Activated B cell treated with CpG ODN at 0.5 μM for 24 hours (primary cell): Measurements from ENCODE around the gene HOXA5. TPM values are rescaled to one million over a fixed set of nuclear protein-coding genes. Genes with fewer than 3 reads are reported as not detected.

Source experiments
- ATAC-seq: fragments of 200-7000 bp; cut with Tn5 transposase; one replicate; pipeline ENCODE4 v1.10.0; 2021; ENCODE audit warnings: low read depth, mild to moderate bottlenecking, moderate library complexity
- CTCF ChIA-PET: fragments of 350-600 bp; sonication (Branson Sonifier 250); formaldehyde crosslinking; loops from one replicate; lab custom pipeline; 2021; ENCODE audit warnings: antibody characterized with exemption; lab: Charles Lee
- POLR2A ChIA-PET: fragments of 350-600 bp; sonication (Branson Sonifier 250); formaldehyde crosslinking; loops from one replicate; lab custom pipeline; 2021; ENCODE audit warnings: antibody characterized with exemption; lab: Charles Lee
- DNase-seq: peaks from one replicate; pipeline ENCODE4 v3.0.0; 2022
- H3K27ac Mint-ChIP-seq: one replicate; pipeline ENCODE4 v1.8.0; 2020; ENCODE audit warnings: mixed read lengths
- H3K27me3 Mint-ChIP-seq: one replicate; pipeline ENCODE4 v1.8.0; 2021; ENCODE audit warnings: mixed read lengths
- H3K36me3 Mint-ChIP-seq: one replicate; pipeline ENCODE4 v1.8.0; 2021; ENCODE audit warnings: low read depth, mixed read lengths
- H3K4me1 Mint-ChIP-seq: one replicate; pipeline ENCODE4 v1.8.0; 2021; ENCODE audit warnings: mixed read lengths
- H3K4me3 Mint-ChIP-seq: one replicate; pipeline ENCODE4 v1.8.0; 2020; ENCODE audit warnings: mild to moderate bottlenecking, mixed read lengths
- H3K9me3 Mint-ChIP-seq: one replicate; pipeline ENCODE4 v1.8.0; 2020; ENCODE audit warnings: mixed read lengths
- intact Hi-C: fragments of 100-400 bp; cut with micrococcal nuclease; formaldehyde crosslinking; loops from one replicate; pipeline ENCODE4 v1.15.1; 2024
- total RNA-seq: library from RNA; stranded (reverse); gene quantifications from 2 replicates; pipeline ENCODE4 v1.2.3, GENCODE V29; 2022
- TF ChIP-seq, protein P1 (sequence below): fragments of 200-600 bp; IDR thresholded peaks from one replicate; pipeline ENCODE4 v1.8.0; 2022; ENCODE audit warnings: antibody characterized with exemption, mild to moderate bottlenecking

Gene HOXA5
- total RNA-seq, 1 donor from 2014 or later, result not detected

DNA sequence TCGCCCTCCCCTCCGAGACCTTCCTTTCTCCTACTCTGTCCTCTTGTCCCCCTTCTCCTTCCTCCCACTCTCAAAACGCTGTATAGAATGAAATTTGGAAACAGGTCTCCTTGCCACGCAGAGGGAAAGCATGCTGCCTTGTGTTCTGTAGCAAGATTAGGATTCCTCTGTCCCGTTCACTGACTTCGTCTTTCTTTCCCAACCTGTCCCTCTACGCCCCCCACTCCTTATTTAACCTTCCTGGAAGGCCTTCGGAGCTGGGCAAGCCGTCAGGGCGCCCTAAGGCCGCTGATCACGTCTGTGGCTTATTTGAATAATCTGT, 20.5 kb upstream of the HOXA5 start:
- TF ChIP-seq, protein P1, sequence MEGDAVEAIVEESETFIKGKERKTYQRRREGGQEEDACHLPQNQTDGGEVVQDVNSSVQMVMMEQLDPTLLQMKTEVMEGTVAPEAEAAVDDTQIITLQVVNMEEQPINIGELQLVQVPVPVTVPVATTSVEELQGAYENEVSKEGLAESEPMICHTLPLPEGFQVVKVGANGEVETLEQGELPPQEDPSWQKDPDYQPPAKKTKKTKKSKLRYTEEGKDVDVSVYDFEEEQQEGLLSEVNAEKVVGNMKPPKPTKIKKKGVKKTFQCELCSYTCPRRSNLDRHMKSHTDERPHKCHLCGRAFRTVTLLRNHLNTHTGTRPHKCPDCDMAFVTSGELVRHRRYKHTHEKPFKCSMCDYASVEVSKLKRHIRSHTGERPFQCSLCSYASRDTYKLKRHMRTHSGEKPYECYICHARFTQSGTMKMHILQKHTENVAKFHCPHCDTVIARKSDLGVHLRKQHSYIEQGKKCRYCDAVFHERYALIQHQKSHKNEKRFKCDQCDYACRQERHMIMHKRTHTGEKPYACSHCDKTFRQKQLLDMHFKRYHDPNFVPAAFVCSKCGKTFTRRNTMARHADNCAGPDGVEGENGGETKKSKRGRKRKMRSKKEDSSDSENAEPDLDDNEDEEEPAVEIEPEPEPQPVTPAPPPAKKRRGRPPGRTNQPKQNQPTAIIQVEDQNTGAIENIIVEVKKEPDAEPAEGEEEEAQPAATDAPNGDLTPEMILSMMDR, result no peak
- ChIA-PET POLR2A (no interaction called here), CTCF (no interaction called here)
- H3K27ac Mint-ChIP-seq, result peak overlapping the region; percentile 57
- DNase-seq (no peak), ATAC-seq (no peak)
- no peaks in the 10 kb centered on the region for H3K36me3 Mint-ChIP-seq
- intact Hi-C loops, result loop anchor here (1.0 to 5.0 kb wide), 6 partner anchors 24 to 1012 kb away; partner anchors contain the start of genes HOXA1, NFE2L3 and SNX10
- peaks cover 66% of the 10 kb centered on the region for H3K27me3 Mint-ChIP-seq
- H3K4me3 Mint-ChIP-seq, result no peak overlapping the region
- no peaks in the 10 kb centered on the region for H3K9me3 Mint-ChIP-seq
- peaks cover 19% of the 10 kb centered on the region for H3K4me1 Mint-ChIP-seq

DNA sequence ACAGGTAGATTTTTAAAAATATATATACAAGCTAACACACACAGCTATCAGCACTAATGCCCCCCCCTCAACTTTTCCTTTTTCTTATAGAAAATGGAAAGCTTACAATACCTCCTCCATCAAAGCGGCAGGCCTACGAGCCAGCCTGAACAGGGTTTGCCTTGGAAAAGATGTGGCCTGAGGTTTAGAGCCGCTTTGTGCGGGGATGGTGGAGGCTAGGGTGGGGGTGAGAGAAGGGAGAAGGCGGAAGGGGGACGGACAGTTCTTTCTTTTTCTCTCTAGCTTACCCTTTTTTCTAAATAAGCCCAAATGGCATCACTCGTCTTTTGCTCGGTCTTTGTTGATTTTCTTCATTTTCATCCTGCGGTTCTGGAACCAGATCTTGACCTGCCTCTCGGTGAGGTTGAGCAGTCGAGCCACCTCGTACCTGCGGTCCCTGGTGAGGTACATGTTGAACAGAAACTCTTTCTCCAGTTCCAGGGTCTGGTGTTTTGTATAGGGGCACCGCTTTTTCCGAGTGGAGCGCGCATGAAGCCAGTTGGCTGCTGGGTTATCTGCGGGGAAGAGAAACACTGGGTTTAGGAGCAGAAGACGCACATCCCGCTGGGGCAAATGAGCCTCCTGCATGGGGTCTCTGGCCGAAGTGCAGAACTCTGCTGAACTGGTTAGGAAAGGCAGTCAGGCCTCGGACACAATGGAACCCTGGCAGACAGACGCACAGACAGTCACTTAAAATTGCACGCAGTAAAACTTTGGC, 20.0 kb upstream of the HOXA5 start:
- Mint-ChIP-seq H3K27me3 (peaks cover 66% of the 10 kb centered on the region), H3K9me3 (no peaks in the 10 kb centered on the region), H3K27ac (peak overlapping the region; percentile 57), H3K36me3 (no peaks in the 10 kb centered on the region), H3K4me1 (peaks cover 19% of the 10 kb centered on the region), H3K4me3 (no peak overlapping the region)
- TF ChIP-seq, protein P1, result no peak
- POLR2A ChIA-PET, result interaction anchor here (1.5 kb wide), 1 partner anchor 25 kb away, joined by 3 read pairs; no protein-coding TSS in a partner anchor
- intact Hi-C loops, result loop anchor here (1.0 to 5.0 kb wide), 7 partner anchors 25 to 1011 kb away; partner anchors contain the start of genes HOXA1, NFE2L3 and SNX10
- CTCF ChIA-PET, result interaction anchor here (0.6 to 3.6 kb wide), 7 partner anchors 14 to 1303 kb away, joined by 3 to 94 read pairs (median 4); no protein-coding TSS in a partner anchor
- ATAC-seq (no peak), DNase-seq (no peak)

DNA sequence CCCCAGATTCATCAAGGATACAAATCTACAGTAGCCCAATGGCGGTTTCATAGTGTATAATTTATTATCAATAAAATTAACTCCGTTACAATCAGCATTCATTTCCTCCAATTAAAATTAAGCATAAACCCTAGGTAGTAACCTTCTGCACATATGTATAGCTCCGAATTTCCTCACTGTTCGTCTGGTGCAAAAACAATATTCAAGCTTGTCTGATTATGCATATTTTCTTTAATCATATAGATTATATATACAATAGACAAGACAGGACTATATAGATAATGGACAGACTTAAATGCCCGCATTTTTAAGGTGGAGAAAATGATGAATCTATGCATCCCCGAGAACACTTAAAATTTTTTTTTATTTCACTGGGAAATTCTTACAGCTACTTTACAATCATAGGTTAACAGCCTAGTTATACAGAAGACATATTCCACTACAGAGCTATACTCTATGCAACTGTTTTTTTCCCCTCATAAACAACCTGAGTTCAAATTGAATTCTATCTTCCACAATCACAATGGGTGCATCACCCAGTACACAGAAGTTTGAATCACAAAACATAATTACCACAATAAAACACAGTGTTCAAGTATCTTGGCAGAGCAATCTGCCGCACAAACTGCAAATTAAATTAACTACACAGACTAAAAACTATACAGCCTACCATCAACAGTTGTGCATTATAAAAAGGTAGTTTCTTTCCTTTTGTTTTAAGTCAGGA, 19.2 kb upstream of the HOXA5 start:
- ChIA-PET CTCF (interaction anchor here (0.6 to 3.6 kb wide), 11 partner anchors 14 to 1302 kb away, joined by 3 to 94 read pairs (median 4); no protein-coding TSS in a partner anchor), POLR2A (interaction anchor here (1.5 kb wide), 1 partner anchor 26 kb away, joined by 3 read pairs; no protein-coding TSS in a partner anchor)
- no peaks in the 10 kb centered on the region for H3K36me3 Mint-ChIP-seq
- H3K9me3 Mint-ChIP-seq, result no peaks in the 10 kb centered on the region
- DNase-seq, result no peak
- H3K4me1 Mint-ChIP-seq, result peaks cover 24% of the 10 kb centered on the region
- no peak overlapping the region for H3K4me3 Mint-ChIP-seq
- H3K27ac Mint-ChIP-seq, result peak overlapping the region; percentile 4
- H3K27me3 Mint-ChIP-seq, result peaks cover 68% of the 10 kb centered on the region
- TF ChIP-seq, protein P1, result no peak
- ATAC-seq, result no peak
- intact Hi-C loops, result loop anchor here (2.0 to 5.0 kb wide), 6 partner anchors 34 to 1010 kb away; partner anchors contain the start of genes HOXA1, NFE2L3 and SNX10

DNA sequence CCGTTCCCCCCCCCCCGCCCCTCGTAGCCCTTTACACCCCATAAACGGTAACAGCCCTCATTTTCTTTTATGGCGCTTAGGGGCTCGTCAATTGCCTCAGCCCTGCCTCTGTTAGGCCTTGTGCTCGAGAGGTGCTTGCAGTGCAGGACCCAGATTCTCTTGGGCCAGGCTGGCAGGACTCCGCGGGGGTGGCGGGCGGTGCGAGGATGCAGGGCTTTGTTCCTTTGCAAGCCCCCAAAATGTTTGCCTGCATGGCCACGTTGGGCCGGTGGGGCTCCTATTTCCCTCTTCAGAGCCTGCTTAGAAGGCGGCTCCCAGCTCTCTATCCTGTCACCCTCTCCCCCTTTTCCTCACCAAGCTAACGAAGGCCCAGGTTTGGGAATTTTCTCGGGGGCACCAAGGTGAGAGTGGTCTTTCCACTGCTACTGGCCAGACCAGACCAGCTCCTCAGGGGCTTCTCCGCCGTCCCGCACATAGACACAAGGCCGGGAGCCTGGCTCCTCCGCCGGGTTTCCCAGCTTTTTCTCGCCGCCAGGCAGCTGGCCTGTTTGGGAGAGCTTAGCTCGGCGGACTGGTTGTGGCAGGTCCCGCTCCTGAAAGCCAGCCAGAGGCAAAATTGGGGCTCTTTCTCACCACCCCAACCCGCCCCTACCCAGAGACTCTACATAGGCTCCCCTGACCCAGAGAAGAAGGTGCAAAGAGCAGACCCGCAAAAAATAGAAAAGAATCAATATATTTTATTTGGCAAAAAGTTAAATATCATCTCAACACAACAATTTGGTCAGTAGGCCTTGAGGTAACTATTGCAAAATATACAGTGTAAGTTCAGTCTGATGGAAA, 18.5 kb upstream of the HOXA5 start:
- Mint-ChIP-seq H3K9me3 (no peaks in the 10 kb centered on the region), H3K4me3 (no peak overlapping the region), H3K4me1 (peaks cover 26% of the 10 kb centered on the region), H3K27ac (no peak overlapping the region), H3K36me3 (no peaks in the 10 kb centered on the region), H3K27me3 (peaks cover 70% of the 10 kb centered on the region)
- intact Hi-C loops, result loop anchor here (1.0 to 5.0 kb wide), 19 partner anchors 12 to 1903 kb away; partner anchors contain the start of genes HOXA1, NFE2L3 and SNX10
- TF ChIP-seq, protein P1, result no peak
- DNase-seq (peak; percentile 14), ATAC-seq (no peak)
- ChIA-PET POLR2A (interaction anchor here (1.5 to 1.7 kb wide), 2 partner anchors 26 to 480 kb away, joined by 3 to 6 read pairs; no protein-coding TSS in a partner anchor), CTCF (interaction anchor here (0.8 to 3.6 kb wide), 15 partner anchors 15 to 1297 kb away, joined by 3 to 94 read pairs (median 4); no protein-coding TSS in a partner anchor)
